ENCODE measurements around the gene QRICH1.

DNA sequence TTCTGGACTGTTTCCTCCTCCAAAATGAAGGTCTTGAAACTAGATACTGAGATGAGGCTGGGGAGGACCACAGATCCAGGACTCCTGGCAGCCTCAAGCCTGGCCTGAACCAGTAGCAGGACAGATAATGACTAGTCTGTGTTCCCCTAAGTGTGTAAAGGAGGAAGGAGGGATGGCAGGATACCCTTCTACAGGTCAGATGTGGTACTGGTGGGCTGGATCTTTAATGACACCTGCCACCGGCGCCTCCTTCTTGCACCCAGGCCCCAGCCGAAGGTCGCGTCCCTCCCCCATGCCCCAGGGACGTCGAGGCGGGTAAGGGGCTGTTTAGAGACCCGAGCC is 26.2 kb upstream of the QRICH1 start:
- TF ChIP-seq, protein P1, sequence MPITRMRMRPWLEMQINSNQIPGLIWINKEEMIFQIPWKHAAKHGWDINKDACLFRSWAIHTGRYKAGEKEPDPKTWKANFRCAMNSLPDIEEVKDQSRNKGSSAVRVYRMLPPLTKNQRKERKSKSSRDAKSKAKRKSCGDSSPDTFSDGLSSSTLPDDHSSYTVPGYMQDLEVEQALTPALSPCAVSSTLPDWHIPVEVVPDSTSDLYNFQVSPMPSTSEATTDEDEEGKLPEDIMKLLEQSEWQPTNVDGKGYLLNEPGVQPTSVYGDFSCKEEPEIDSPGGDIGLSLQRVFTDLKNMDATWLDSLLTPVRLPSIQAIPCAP (CRISPR knock-in tag; IDR thresholded peaks at IDR 0.05): no peak
- TF ChIP-seq, protein P2, sequence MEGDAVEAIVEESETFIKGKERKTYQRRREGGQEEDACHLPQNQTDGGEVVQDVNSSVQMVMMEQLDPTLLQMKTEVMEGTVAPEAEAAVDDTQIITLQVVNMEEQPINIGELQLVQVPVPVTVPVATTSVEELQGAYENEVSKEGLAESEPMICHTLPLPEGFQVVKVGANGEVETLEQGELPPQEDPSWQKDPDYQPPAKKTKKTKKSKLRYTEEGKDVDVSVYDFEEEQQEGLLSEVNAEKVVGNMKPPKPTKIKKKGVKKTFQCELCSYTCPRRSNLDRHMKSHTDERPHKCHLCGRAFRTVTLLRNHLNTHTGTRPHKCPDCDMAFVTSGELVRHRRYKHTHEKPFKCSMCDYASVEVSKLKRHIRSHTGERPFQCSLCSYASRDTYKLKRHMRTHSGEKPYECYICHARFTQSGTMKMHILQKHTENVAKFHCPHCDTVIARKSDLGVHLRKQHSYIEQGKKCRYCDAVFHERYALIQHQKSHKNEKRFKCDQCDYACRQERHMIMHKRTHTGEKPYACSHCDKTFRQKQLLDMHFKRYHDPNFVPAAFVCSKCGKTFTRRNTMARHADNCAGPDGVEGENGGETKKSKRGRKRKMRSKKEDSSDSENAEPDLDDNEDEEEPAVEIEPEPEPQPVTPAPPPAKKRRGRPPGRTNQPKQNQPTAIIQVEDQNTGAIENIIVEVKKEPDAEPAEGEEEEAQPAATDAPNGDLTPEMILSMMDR (IDR thresholded peaks at IDR 0.05): no peak
- TF ChIP-seq NR2C2 (CRISPR knock-in tag; IDR thresholded peaks at IDR 0.05) (no peak), ZNF232 (CRISPR knock-in tag; IDR thresholded peaks at IDR 0.05) (no peak)

Data from WTC11 (cell line).